Measurements from ENCODE around the gene STAT3.

Gene STAT3

DNA sequence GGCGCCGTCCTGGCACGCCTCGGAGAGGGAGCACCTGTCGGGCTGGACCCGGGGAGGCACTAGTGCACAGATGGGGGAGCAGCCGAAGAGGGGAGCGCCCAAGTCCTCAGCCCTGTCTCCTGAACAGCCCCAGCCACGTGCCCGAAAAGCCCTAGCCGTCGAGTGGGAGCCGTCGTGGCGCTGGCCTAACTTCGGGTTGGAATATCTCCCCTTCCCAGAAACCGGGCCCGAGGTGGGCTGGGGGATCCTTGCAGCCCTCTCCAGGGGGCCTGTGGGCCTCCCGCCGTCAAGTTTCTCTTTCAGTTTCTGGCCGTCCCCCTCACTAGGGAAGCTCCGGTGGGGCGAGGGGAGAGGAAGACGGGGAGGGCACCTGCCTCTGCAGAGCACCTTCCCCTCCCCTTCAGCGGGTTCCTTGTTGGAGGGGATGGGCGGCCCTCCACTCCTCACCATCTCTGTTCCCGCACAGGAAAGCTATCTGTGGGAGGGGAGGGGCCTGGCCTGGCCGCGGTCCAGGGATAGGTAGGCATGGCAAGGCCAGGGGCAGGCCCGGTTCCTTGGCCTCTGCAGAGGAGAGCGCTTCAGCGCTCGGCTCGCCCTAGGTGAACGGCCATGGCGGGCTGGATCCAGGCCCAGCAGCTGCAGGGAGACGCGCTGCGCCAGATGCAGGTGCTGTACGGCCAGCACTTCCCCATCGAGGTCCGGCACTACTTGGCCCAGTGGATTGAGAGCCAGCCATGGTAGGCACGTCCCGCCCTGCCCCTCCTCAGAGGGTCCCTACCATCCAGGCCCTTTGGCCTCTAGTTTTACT is 99.2 kb downstream of the STAT3 start:
- no peak for DNase-seq (ENCODE audit: low read depth)
- TF ChIP-seq, protein P1, sequence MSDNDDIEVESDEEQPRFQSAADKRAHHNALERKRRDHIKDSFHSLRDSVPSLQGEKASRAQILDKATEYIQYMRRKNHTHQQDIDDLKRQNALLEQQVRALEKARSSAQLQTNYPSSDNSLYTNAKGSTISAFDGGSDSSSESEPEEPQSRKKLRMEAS (IDR thresholded peaks at IDR 0.05; ENCODE audit: low read depth, low read length): peak; percentile 39; the same call in 1 of the 2 replicates
- TF ChIP-seq POLR2A (IDR thresholded peaks at IDR 0.05; ENCODE audit: extremely low read depth, insufficient read length) (no peak), MYC (IDR thresholded peaks at IDR 0.05; ENCODE audit: low read depth, low read length) (peak; percentile 21; the same call in 1 of the 2 replicates)
- TF ChIP-seq, protein P2, sequence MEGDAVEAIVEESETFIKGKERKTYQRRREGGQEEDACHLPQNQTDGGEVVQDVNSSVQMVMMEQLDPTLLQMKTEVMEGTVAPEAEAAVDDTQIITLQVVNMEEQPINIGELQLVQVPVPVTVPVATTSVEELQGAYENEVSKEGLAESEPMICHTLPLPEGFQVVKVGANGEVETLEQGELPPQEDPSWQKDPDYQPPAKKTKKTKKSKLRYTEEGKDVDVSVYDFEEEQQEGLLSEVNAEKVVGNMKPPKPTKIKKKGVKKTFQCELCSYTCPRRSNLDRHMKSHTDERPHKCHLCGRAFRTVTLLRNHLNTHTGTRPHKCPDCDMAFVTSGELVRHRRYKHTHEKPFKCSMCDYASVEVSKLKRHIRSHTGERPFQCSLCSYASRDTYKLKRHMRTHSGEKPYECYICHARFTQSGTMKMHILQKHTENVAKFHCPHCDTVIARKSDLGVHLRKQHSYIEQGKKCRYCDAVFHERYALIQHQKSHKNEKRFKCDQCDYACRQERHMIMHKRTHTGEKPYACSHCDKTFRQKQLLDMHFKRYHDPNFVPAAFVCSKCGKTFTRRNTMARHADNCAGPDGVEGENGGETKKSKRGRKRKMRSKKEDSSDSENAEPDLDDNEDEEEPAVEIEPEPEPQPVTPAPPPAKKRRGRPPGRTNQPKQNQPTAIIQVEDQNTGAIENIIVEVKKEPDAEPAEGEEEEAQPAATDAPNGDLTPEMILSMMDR (IDR thresholded peaks at IDR 0.05; ENCODE audit: low read depth, low read length): no peak
- peak overlapping the region; percentile 57 for H3K4me3 ChIP-seq (ENCODE audit: low read depth, low read length)

DNA sequence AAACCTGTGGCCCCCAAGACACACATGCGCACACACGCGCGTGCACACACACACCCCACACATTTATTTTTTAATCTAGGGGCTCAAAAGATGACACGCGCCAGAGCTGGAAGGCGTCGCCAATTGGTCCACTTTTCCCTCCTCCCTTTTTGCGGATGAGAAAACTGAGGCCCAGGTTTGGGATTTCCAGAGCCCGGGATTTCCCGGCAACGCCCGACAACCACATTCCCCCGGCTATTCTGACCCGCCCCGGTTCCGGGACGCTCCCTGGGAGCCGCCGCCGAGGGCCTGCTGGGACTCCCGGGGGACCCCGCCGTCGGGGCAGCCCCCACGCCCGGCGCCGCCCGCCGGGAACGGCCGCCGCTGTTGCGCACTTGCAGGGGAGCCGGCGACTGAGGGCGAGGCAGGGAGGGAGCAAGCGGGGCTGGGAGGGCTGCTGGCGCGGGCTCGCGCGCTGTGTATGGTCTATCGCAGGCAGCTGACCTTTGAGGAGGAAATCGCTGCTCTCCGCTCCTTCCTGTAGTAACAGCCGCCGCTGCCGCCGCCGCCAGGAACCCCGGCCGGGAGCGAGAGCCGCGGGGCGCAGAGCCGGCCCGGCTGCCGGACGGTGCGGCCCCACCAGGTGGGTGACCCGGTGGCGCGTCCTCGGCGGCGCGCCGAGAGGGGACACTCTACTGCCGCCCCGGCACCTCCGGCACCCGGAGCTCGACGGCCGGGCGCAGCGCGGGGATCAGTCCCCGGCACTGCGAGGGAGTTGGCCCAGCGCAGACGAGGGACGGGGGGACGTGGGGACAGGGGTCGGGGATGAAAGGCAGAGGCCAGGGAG is 100.1 kb downstream of the STAT3 start, which contains the start of gene STAT5A:
TSS of gene STAT5A (plus strand) at position 522 of the 826 bp plus-strand sequence. CDS start 914 bp downstream, outside the sequence.
- peak; percentile 90 for DNase-seq (ENCODE audit: low read depth)
- H3K4me3 ChIP-seq (ENCODE audit: low read depth, low read length): peak within 1 kb of the TSS; percentile 57
- TF ChIP-seq, protein P2 (IDR thresholded peaks at IDR 0.05; ENCODE audit: low read depth, low read length): no peak
- TF ChIP-seq MYC (IDR thresholded peaks at IDR 0.05; ENCODE audit: low read depth, low read length) (no peak; the same call in 1 of the 2 replicates), POLR2A (IDR thresholded peaks at IDR 0.05; ENCODE audit: extremely low read depth, insufficient read length) (peak; percentile 59)
- TF ChIP-seq, protein P1 (IDR thresholded peaks at IDR 0.05; ENCODE audit: low read depth, low read length): peak; percentile 45; the same call in 1 of the 2 replicates

DNA sequence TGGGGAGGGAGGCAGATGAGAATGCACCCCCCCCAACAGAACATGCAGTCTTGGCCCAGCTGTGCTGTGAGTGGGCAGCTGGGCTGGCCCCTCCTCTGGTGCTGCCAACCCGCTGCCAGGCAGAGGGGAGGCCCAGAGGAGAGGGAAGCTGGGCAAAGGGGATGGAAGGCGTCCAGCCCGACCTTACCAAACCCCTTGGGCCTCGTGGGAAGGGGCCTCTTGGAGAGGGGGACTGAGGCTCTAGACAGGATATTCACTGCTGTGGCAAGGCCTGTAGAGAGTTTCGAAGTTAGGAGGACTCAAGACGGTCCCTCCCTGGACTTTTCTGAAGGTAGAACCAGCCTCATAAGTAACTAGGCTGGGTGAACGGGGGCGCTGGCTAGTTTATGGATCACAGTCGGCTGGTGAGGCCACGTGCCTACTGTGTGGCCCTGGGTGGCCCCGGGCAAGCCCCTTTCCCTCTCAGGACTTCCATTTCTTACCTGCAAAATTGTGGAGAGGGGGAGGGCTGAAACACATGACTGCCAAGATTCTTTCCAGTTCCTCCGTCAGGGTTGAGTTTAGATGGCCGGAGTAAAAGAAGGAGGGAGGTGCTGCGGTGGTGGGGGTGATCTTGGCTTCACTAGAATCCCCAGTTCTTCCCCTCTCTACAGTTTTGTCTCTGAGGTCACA is 100.8 kb downstream of the STAT3 start:
- TF ChIP-seq POLR2A (IDR thresholded peaks at IDR 0.05; ENCODE audit: extremely low read depth, insufficient read length): peak; percentile 64
- TF ChIP-seq, protein P1 (IDR thresholded peaks at IDR 0.05; ENCODE audit: low read depth, low read length): peak; percentile 85
- peak; percentile 70 for TF ChIP-seq MYC (IDR thresholded peaks at IDR 0.05; ENCODE audit: low read depth, low read length)
- TF ChIP-seq, protein P2 (IDR thresholded peaks at IDR 0.05; ENCODE audit: low read depth, low read length): no peak
- DNase-seq (ENCODE audit: low read depth): peak; percentile 75
- peak overlapping the region; percentile 57 for H3K4me3 ChIP-seq (ENCODE audit: low read depth, low read length)

DNA sequence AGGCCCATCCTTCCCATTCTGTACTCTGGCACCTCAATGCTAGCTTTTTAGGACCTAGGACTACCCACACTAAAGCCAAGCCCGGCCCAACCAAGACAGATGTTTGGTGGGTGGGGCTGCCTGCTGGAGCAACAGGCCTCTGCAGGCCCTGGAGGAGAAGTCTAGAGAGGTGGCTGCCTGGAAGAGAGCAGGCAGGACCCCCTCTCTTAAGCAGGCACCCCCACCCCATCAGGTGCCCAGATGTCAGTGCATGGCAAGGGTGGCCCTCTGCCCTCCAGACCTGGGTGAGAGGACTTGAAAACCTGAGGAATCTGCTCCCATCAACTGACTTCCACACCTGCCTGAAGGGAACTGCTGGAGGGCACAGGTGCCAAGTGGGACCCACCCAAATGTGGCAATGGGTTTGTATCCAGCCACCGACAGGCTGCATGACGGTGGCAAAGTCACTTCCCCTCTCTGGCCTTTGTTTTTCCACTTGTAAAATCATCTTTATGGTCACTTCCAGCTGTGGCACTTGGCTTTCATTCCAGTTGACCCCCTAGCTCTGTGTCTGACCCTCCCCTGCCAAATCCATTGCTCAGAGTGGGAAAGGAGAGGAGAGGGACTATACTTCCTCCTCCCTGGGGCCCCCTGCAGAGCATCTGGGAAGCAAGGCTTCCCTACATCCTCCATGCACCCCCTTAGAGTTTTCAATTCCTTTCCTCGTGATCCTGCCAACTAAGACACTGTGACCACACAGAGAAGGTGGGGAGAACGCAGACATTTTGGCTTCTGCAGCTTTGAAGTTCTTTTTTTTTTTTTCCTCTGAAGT is 101.6 kb downstream of the STAT3 start:
- peak; percentile 40 for DNase-seq (ENCODE audit: low read depth)
- TF ChIP-seq POLR2A (IDR thresholded peaks at IDR 0.05; ENCODE audit: extremely low read depth, insufficient read length) (no peak), MYC (IDR thresholded peaks at IDR 0.05; ENCODE audit: low read depth, low read length) (no peak)
- TF ChIP-seq, protein P1 (IDR thresholded peaks at IDR 0.05; ENCODE audit: low read depth, low read length): no peak
- TF ChIP-seq, protein P2 (IDR thresholded peaks at IDR 0.05; ENCODE audit: low read depth, low read length): no peak
- peak overlapping the region; percentile 32 for H3K4me3 ChIP-seq (ENCODE audit: low read depth, low read length)
